ENCODE data around the gene INPP5E. TPM values are rescaled to one million over a fixed set of nuclear protein-coding genes. Genes with fewer than 3 reads are reported as not detected.

Gene INPP5E, protein sequence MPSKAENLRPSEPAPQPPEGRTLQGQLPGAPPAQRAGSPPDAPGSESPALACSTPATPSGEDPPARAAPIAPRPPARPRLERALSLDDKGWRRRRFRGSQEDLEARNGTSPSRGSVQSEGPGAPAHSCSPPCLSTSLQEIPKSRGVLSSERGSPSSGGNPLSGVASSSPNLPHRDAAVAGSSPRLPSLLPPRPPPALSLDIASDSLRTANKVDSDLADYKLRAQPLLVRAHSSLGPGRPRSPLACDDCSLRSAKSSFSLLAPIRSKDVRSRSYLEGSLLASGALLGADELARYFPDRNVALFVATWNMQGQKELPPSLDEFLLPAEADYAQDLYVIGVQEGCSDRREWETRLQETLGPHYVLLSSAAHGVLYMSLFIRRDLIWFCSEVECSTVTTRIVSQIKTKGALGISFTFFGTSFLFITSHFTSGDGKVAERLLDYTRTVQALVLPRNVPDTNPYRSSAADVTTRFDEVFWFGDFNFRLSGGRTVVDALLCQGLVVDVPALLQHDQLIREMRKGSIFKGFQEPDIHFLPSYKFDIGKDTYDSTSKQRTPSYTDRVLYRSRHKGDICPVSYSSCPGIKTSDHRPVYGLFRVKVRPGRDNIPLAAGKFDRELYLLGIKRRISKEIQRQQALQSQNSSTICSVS
- 10 to 100 TPM in 3 of 9 donors, 1 to 10 TPM in 6; 7.3 to 11.7 (median 9.5) TPM for total RNA-seq
- 1 to 10 TPM; 6.4 to 8.0 TPM for polyA plus RNA-seq
- long read RNA-seq, donor 1, full-length matches to known transcripts = 11 of 29 reads
- long read RNA-seq, donor 1, partial matches to known transcripts = 11 of 29 reads
- long read RNA-seq, donor 1, other reads (novel, unspliced or antisense) = 7 of 29 reads
- long read RNA-seq, donor 2, full-length matches to known transcripts = 9 of 31 reads
- long read RNA-seq, donor 2, partial matches to known transcripts = 18 of 31 reads
- long read RNA-seq, donor 2, other reads (novel, unspliced or antisense) = 4 of 31 reads
- long read RNA-seq, donor 3, full-length matches to known transcripts = 9 of 22 reads
- long read RNA-seq, donor 3, partial matches to known transcripts = 6 of 22 reads
- long read RNA-seq, donor 3, other reads (novel, unspliced or antisense) = 7 of 22 reads

DNA sequence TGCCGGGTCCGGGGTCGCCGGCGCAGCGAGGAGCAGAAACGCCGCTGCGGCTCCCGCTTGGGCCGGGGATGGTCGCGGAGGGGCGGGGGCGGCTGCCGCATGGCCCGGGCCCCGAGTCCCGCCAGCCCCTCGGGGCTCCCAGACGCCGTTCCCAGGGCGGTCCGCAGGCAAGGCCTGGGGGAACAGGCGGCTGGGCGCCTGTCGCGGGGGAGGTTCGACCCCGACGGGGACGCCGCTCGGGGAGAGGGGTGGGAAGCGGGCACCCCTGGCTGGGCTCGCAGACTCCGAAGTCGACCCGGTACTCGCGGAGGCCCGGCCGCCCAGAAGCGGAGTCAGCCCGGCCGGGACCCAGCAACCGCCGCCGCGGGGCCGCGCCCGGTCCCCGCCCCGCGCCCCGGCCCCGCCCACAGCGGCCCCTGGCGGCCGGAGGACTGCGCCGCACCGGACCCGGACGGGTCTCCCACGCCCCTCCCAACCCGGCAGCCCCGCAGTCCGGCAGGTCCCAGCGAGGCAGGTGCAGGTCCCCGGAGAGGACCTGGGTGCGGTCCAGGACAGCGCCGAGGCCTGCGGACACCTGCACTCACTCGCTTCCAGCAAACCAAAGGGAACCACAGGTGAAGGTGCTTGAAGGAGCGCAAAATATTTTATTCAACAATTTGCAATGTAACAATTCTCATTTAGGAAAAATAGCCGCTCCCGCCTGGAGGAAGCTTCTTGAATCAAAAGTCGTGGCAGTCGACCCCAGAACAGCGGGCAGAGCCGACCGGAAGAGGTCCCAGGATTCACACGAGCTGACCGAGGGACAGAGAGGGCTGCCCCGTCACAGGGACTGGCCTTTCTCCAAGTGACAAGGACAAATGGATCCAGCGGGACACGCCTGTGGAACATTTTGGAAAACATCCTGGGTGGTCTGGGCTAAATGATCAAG lies at the start of gene INPP5E:
INPP5E (minus strand) TSS at position 365 of the 928 bp plus-strand sequence. CDS start 426 bp downstream, outside the sequence.
- Histone ChIP-seq H3K4me3 (peak within 1 kb of the TSS; percentile 64 to 99 (median 95)), H3K27ac (peak within 1 kb of the TSS; percentile 50 to 92 (median 86)), H3K36me3 (peaks cover 0 to 58% (median 48%) of the 10 kb centered on the region in 9 donors), H3K27me3 (no peaks in the 10 kb centered on the region), H3K9me3 (no peaks in the 10 kb centered on the region), H3K4me1 (peaks cover 8 to 44% (median 30%) of the 10 kb centered on the region in 12 donors)
- WGBS, 4 donors = 4 to 23% (median 5%) methylated on average over 14 to 90 of the region's 90 CpGs
- TF ChIP-seq, protein P1, sequence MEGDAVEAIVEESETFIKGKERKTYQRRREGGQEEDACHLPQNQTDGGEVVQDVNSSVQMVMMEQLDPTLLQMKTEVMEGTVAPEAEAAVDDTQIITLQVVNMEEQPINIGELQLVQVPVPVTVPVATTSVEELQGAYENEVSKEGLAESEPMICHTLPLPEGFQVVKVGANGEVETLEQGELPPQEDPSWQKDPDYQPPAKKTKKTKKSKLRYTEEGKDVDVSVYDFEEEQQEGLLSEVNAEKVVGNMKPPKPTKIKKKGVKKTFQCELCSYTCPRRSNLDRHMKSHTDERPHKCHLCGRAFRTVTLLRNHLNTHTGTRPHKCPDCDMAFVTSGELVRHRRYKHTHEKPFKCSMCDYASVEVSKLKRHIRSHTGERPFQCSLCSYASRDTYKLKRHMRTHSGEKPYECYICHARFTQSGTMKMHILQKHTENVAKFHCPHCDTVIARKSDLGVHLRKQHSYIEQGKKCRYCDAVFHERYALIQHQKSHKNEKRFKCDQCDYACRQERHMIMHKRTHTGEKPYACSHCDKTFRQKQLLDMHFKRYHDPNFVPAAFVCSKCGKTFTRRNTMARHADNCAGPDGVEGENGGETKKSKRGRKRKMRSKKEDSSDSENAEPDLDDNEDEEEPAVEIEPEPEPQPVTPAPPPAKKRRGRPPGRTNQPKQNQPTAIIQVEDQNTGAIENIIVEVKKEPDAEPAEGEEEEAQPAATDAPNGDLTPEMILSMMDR (IDR thresholded peaks at IDR 0.05) = peak; percentile 49 to 98 (median 74)
- TF ChIP-seq POLR2A (IDR thresholded peaks at IDR 0.05) = peak in 1 of 2 donors; percentile 17
- DNase-seq = peak; percentile 76 to 90 (median 79)
- ATAC-seq = peak; percentile 37 to 89 (median 79)
- intact Hi-C loops (cut with DNase I) = loop anchor here in 1 of 10 donors (5.0 kb wide), 1 partner anchor 37 kb away; the partner anchor contains the start of gene SNAPC4

DNA sequence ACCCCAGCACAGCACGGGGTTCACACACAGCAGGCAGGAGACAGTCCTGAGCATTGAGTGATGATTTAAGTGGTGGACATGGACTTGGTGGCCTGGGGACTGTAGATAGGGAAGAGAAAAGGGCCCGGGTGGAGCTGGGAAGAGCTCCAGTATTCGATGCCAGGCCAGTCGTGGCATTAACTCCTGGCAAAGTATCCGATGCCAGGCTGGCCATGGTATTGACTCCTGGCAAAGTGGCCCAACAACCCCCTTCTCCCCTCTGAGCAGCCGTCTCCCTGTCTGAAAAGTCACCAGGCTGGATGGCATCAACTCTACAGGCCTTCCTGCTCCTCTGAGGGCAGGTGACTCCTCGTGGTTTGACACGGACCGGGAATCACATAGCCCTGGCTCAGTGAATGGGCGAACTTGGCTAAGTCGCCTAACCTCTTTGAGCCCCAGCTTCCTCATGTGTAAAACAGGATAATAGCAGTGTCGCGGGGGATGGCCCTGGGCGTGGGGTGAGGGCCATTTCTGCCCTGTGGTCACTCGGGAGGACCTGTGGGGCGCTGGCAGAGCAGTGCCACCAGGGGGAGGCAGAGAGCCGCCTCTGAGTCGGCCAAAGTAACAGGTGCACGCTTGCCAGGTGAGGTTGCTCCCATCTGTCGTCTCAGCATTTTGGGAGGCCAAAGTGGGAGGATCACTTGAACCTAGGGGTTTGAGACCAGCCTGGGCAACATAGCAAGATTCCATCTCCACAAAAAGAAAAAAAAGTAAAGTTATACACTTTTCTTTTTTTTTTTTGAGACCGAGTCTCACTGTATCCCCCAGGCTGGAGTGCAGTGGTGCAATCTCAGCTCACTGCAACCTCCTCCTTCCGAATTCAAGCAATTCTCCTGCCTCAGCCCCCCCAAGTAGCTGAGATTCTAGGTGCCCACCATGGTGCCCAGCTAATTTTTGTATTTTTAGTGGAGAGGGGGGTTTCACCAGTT lies 48.9 kb upstream of the INPP5E start:
- ATAC-seq = peak in 2 of 4 donors; percentile 20 to 56
- Histone ChIP-seq H3K4me1 (peaks cover 8 to 36% (median 23%) of the 10 kb centered on the region in 12 donors), H3K27ac (no peak overlapping the region), H3K4me3 (no peak overlapping the region), H3K36me3 (no peaks in the 10 kb centered on the region), H3K27me3 (no peaks in the 10 kb centered on the region), H3K9me3 (no peaks in the 10 kb centered on the region)
- intact Hi-C loops (cut with DNase I) = loop anchor here (1.0 to 10.0 kb wide), 9 partner anchors 54 to 206 kb away; partner anchors contain the start of gene NOTCH1 (in 2 of the 10)
- WGBS, 4 donors = 28 to 36% (median 28%) methylated on average over 21 to 22 of the region's 22 CpGs
- peak; percentile 68 to 87 (median 73) for DNase-seq
- TF ChIP-seq, protein P1 (IDR thresholded peaks at IDR 0.05) = peak; percentile 94 to 100 (median 97)
- no peak for TF ChIP-seq POLR2A (IDR thresholded peaks at IDR 0.05)

DNA sequence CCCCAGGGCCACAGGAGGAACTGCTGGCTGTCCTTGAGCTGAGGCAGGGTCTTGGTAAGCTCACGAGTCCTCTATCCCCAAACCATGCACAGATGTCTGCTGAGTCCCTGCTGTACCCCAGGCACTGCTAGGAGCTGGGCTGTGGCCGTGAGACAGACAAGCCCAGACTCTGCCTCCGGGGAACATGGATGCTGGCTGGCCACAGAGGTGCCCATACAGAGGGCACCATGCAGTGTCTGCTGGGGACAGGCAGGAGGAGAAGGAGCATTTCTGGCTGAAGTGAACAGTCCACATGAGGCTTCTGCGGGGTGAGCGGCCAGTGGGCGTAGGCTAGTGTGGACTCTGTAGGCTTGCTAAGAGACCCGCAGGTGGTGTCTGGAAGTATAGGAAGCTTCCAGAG lies 48.0 kb upstream of the INPP5E start:
- no peaks in the 10 kb centered on the region for H3K9me3 ChIP-seq
- H3K36me3 ChIP-seq = no peaks in the 10 kb centered on the region
- intact Hi-C loops (cut with DNase I) = loop anchor here (1.0 to 10.0 kb wide), 9 partner anchors 55 to 207 kb away; partner anchors contain the start of gene NOTCH1 (in 2 of the 10)
- no peak for TF ChIP-seq POLR2A (IDR thresholded peaks at IDR 0.05)
- TF ChIP-seq, protein P1 (IDR thresholded peaks at IDR 0.05) = no peak
- H3K4me1 ChIP-seq = peaks cover 8 to 28% (median 22%) of the 10 kb centered on the region in 12 donors
- 89 to 95% (median 94%) methylated on average over 4 to 7 of the region's 7 CpGs for WGBS, 4 donors
- ATAC-seq (no peak), DNase-seq (no peak)
- H3K4me3 ChIP-seq = no peak overlapping the region
- H3K27me3 ChIP-seq = no peaks in the 10 kb centered on the region
- H3K27ac ChIP-seq = no peak overlapping the region

Data from heart left ventricle (tissue), 16 donors.